Measurements from ENCODE around the gene ADORA1. TPM values are rescaled to one million over a fixed set of nuclear protein-coding genes. Genes with fewer than 3 reads are reported as not detected.

Gene ADORA1
- total and polyA plus RNA-seq, 2 donors (not counting 1 experiment from before 2014, with no cell fraction given) = not detected

DNA sequence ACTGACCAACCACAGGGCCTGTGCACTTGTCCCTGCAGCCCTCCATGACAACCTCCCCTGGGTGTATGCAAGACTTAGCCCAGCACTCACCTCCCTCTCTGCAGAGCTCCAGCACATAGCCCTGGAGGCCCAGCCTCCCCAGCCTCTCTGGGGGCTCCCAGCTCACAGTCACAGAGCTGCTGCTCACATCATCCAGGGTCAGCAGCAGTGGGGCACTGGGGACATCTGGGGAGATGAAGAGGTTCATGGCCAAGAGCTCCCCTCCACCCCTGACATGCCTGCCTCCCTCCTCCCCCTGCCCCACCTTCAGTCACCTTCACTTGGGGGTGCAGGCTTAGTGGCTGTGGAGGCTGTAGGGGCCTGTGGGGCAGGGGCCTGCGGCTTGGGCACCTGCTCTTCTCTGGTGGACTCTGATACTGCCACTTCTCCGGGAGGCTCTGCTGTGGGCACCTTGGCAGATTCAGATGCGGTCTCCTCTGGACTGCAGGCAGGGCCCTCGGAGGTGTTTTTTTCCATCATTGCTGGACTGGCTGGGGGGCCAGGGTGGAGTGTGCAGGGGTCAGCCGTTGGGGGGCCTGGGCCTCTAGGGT, 47.8 kb downstream of the ADORA1 start, which contains the start of gene MYBPH:
Gene MYBPH, minus strand, starts transcription at position 590 of the 590 bp plus-strand sequence. Its CDS starts 71 bp downstream, at position 519.
- Histone ChIP-seq H3K36me3 (replicated peaks in 1 of 2; ENCODE audit: control extremely low read depth in 1 of 2, control insufficient read depth in 1 of 2, extremely low read depth in 1 of 2, insufficient read depth in 2 of 2, low read length in 1 of 2) (no peaks in the 10 kb centered on the region), H3K4me2 (replicated peaks; ENCODE audit: low read depth, low read length, poor library complexity, severe bottlenecking) (no peak within 1 kb of the TSS), H2AFZ (ENCODE audit: insufficient read depth, low read depth, low read length, poor library complexity, severe bottlenecking) (no peak within 1 kb of the TSS), H3K9me3 (ENCODE audit: control extremely low read depth in 1 of 3, control insufficient read depth in 2 of 3, insufficient read depth in 1 of 3, low read length in 2 of 3) (peaks cover 0 to 7% (median 0%) of the 10 kb centered on the region in 3 donors), H3K27ac (ENCODE audit: low read length in 2 of 2) (no peak within 1 kb of the TSS), H3K4me1 (ENCODE audit: control insufficient read depth in 2 of 2, insufficient read depth in 2 of 2, low read length in 2 of 2) (peaks cover 0 to 8% of the 10 kb centered on the region in 2 donors), H3K9ac (ENCODE audit: low read length) (no peak within 1 kb of the TSS), H4K20me1 (ENCODE audit: control insufficient read depth, insufficient read depth, low read length, poor library complexity, severe bottlenecking) (no peaks in the 10 kb centered on the region), H3K27me3 (replicated peaks in 1 of 4; ENCODE audit: control extremely low read depth in 1 of 4, control insufficient read depth in 3 of 4, insufficient read depth in 4 of 4, low read length in 3 of 4) (peaks cover 0 to 6% (median 0%) of the 10 kb centered on the region in 4 experiments), H3K4me3 (ENCODE audit: control extremely low read depth in 1 of 5, extremely low read depth in 1 of 5, insufficient read depth in 1 of 5, low read depth in 2 of 5, low read length in 4 of 5) (no peak within 1 kb of the TSS), H3K79me2 (ENCODE audit: control insufficient read depth, insufficient read depth, low read length) (no peaks in the 10 kb centered on the region)
- peaks cover 1% of the 10 kb centered on the region for H3K4me1 Mint-ChIP-seq
- H3K27me3 Mint-ChIP-seq = peaks cover 6% of the 10 kb centered on the region
- ChIA-PET CTCF (no interaction called here), POLR2A (no interaction called here)
- ATAC-seq (ENCODE audit: low read depth) (no peak), DNase-seq (no peak)
- no peaks in the 10 kb centered on the region for H3K9me3 Mint-ChIP-seq (ENCODE audit: insufficient read depth)
- intact Hi-C loops (cut with micrococcal nuclease) = no loop called here
- 57% methylated on average over 4 of the region's 5 CpGs for WGBS (ENCODE audit: insufficient coverage)
- no peak within 1 kb of the TSS for H3K27ac Mint-ChIP-seq
- no peak within 1 kb of the TSS for H3K4me3 Mint-ChIP-seq
- TF ChIP-seq, protein P1, sequence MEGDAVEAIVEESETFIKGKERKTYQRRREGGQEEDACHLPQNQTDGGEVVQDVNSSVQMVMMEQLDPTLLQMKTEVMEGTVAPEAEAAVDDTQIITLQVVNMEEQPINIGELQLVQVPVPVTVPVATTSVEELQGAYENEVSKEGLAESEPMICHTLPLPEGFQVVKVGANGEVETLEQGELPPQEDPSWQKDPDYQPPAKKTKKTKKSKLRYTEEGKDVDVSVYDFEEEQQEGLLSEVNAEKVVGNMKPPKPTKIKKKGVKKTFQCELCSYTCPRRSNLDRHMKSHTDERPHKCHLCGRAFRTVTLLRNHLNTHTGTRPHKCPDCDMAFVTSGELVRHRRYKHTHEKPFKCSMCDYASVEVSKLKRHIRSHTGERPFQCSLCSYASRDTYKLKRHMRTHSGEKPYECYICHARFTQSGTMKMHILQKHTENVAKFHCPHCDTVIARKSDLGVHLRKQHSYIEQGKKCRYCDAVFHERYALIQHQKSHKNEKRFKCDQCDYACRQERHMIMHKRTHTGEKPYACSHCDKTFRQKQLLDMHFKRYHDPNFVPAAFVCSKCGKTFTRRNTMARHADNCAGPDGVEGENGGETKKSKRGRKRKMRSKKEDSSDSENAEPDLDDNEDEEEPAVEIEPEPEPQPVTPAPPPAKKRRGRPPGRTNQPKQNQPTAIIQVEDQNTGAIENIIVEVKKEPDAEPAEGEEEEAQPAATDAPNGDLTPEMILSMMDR (IDR thresholded peaks at IDR 0.05) = no peak
- TF ChIP-seq EZH2 (IDR thresholded peaks at IDR 0.05; ENCODE audit: borderline replicate concordance, insufficient read depth, low read depth, low read length, poor library complexity, severe bottlenecking) = no peak

DNA sequence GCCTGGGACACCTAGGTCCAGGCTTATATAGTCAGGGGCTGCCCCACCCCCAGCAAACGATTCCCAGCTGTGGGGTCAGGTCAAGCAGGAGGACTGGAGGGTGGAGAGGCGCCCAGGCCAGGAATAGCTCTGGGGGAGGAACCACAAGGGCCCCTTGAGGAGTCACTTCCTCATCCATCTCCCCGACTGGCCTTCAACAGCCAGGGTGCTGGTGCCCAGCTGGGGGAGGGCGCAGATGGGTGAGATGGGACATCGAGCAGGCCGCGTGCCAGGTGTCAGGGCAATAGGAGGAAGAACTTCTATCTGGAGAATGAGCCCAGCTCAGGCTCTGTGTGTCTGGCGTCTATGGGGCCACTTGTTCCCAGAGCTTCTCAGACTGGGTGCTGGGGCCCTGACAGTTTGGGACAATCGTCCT, 48.3 kb downstream of the ADORA1 start:
- Mint-ChIP-seq H3K9me3 (ENCODE audit: insufficient read depth) (no peaks in the 10 kb centered on the region), H3K4me1 (peaks cover 1% of the 10 kb centered on the region), H3K27me3 (peaks cover 6% of the 10 kb centered on the region), H3K27ac (no peak overlapping the region), H3K4me3 (no peak overlapping the region)
- 12% methylated on average over 7 of the region's 9 CpGs for WGBS (ENCODE audit: insufficient coverage)
- H3K4me3 ChIP-seq (ENCODE audit: control extremely low read depth in 1 of 5, extremely low read depth in 1 of 5, insufficient read depth in 1 of 5, low read depth in 2 of 5, low read length in 4 of 5) = no peak overlapping the region
- H3K4me2 ChIP-seq (replicated peaks; ENCODE audit: low read depth, low read length, poor library complexity, severe bottlenecking) = no peak overlapping the region
- H3K9ac ChIP-seq (ENCODE audit: low read length) = no peak overlapping the region
- intact Hi-C loops (cut with micrococcal nuclease) = no loop called here
- peaks cover 0 to 7% (median 0%) of the 10 kb centered on the region in 3 donors for H3K9me3 ChIP-seq (ENCODE audit: control extremely low read depth in 1 of 3, control insufficient read depth in 2 of 3, insufficient read depth in 1 of 3, low read length in 2 of 3)
- H2AFZ ChIP-seq (ENCODE audit: insufficient read depth, low read depth, low read length, poor library complexity, severe bottlenecking) = no peak overlapping the region
- no peak overlapping the region for H3K27ac ChIP-seq (ENCODE audit: low read length in 2 of 2)
- H3K27me3 ChIP-seq (replicated peaks in 1 of 4; ENCODE audit: control extremely low read depth in 1 of 4, control insufficient read depth in 3 of 4, insufficient read depth in 4 of 4, low read length in 3 of 4) = peaks cover 0 to 6% (median 0%) of the 10 kb centered on the region in 4 experiments
- TF ChIP-seq, protein P1 (IDR thresholded peaks at IDR 0.05) = no peak
- TF ChIP-seq EZH2 (IDR thresholded peaks at IDR 0.05; ENCODE audit: borderline replicate concordance, insufficient read depth, low read depth, low read length, poor library complexity, severe bottlenecking) = no peak
- H3K36me3 ChIP-seq (replicated peaks in 1 of 2; ENCODE audit: control extremely low read depth in 1 of 2, control insufficient read depth in 1 of 2, extremely low read depth in 1 of 2, insufficient read depth in 2 of 2, low read length in 1 of 2) = no peaks in the 10 kb centered on the region
- no peaks in the 10 kb centered on the region for H3K79me2 ChIP-seq (ENCODE audit: control insufficient read depth, insufficient read depth, low read length)
- DNase-seq (no peak), ATAC-seq (ENCODE audit: low read depth) (no peak)
- peaks cover 0 to 8% of the 10 kb centered on the region in 2 donors for H3K4me1 ChIP-seq (ENCODE audit: control insufficient read depth in 2 of 2, insufficient read depth in 2 of 2, low read length in 2 of 2)
- ChIA-PET CTCF (no interaction called here), POLR2A (no interaction called here)
- H4K20me1 ChIP-seq (ENCODE audit: control insufficient read depth, insufficient read depth, low read length, poor library complexity, severe bottlenecking) = no peaks in the 10 kb centered on the region

Measured in B cell (primary cell).